ENCODE measurements around the gene ANTXR2.
"Not testable (repeated sequence)": the region's sequence is repeated elsewhere in the genome, so short reads cannot be mapped to it uniquely, and the experiment has no call there.

The ANTXR2 gene

GRCh38 chr4:79991100-79991499 is 81.9 kb downstream of the ANTXR2 start:
- DNase-seq (ENCODE audit: low read depth), result not testable (repeated sequence)

GRCh38 chr4:79987401-79987800 is 85.6 kb downstream of the ANTXR2 start:
- DNase-seq (ENCODE audit: low read depth), result no peak

- no peak for DNase-seq (ENCODE audit: low read depth)
Observed at GRCh38 chr4:79983431-79983830, 89.6 kb downstream of the ANTXR2 start.

GRCh38 chr4:79982601-79983322 is 90.3 kb downstream of the ANTXR2 start:
- no peak for DNase-seq (ENCODE audit: low read depth)

GRCh38 chr4:79980448-79980847 is 92.6 kb downstream of the ANTXR2 start:
- no peak for DNase-seq (ENCODE audit: low read depth)

GRCh38 chr4:79979785-79980437 is 93.1 kb downstream of the ANTXR2 start:
- no peak for DNase-seq (ENCODE audit: low read depth)

GRCh38 chr4:79977131-79977840 is 95.7 kb downstream of the ANTXR2 start:
- DNase-seq (ENCODE audit: low read depth), result no peak

GRCh38 chr4:79964400-79965211 is 108.4 kb downstream of the ANTXR2 start:
- DNase-seq (ENCODE audit: low read depth), result no peak

GRCh38 chr4:79964020-79964399 is 109.0 kb downstream of the ANTXR2 start:
- no peak for DNase-seq (ENCODE audit: low read depth)

GRCh38 chr4:79959652-79960051 is 113.4 kb downstream of the ANTXR2 start:
- no peak for DNase-seq (ENCODE audit: low read depth)

GRCh38 chr4:79958466-79959264 is 114.4 kb downstream of the ANTXR2 start:
- no peak for DNase-seq (ENCODE audit: low read depth)

- DNase-seq (ENCODE audit: low read depth), result no peak
Observed at GRCh38 chr4:79949178-79949577, 123.9 kb downstream of the ANTXR2 start.

- no peak for DNase-seq (ENCODE audit: low read depth)
Observed at GRCh38 chr4:79948739-79949138, 124.3 kb downstream of the ANTXR2 start.

- no peak for DNase-seq (ENCODE audit: low read depth)
Observed at GRCh38 chr4:79948261-79948660, 124.8 kb downstream of the ANTXR2 start.

- no peak for DNase-seq (ENCODE audit: low read depth)
Observed at GRCh38 chr4:79947386-79947785, 125.6 kb downstream of the ANTXR2 start.

- DNase-seq (ENCODE audit: low read depth), result no peak
Observed at GRCh38 chr4:79935274-79935673, 137.8 kb downstream of the ANTXR2 start.

GRCh38 chr4:79934660-79935059 is 138.4 kb downstream of the ANTXR2 start:
- DNase-seq (ENCODE audit: low read depth), result no peak

- no peak for DNase-seq (ENCODE audit: low read depth)
Observed at GRCh38 chr4:79927931-79928330, 145.1 kb downstream of the ANTXR2 start.

- no peak for DNase-seq (ENCODE audit: low read depth)
Observed at GRCh38 chr4:79923281-79923680, 149.7 kb downstream of the ANTXR2 start.

GRCh38 chr4:79922011-79922410 is 151.0 kb downstream of the ANTXR2 start:
- DNase-seq (ENCODE audit: low read depth), result no peak

- no peak for DNase-seq (ENCODE audit: low read depth)
Observed at GRCh38 chr4:79920163-79920853, 152.7 kb downstream of the ANTXR2 start.

Measured in GM04504 (cell line).